RKO (cell line): ENCODE results near the gene PEBP1.
"Not testable (repeated sequence)": the region's sequence is repeated elsewhere in the genome, so short reads cannot be mapped to it uniquely, and the experiment has no call there.

Experiments
- DNase-seq: peaks from one replicate; pipeline ENCODE4 v3.0.0-alpha.2; 2016; ENCODE audit warnings: low spot score

The PEBP1 gene

GRCh38 chr12:118135788-118136558, at the start of gene PEBP1:
Gene PEBP1 (plus strand): TSS chr12:118136124. CDS start chr12:118136210, 86 bp downstream.
- DNase-seq: peak; percentile 90

DNA sequence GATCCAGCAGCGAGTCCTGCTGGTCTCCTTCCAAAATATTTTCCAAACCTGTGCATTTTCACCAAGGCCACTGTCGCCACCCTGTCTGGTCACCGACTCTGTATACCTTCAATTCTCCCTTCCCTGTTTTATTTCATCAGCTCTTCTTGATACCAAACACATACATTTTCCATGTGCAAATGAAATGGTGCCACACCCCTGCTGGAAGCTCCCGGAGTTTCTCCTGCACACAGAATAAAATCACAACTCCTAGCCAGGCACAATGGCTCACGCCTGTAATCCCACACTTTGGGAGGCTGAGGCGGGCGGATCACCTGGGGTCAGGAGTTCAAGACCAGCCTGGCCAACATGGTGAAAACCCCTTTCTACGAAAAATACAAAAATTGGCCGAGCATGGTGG, 46.1 kb upstream of the PEBP1 start:
- no peak for DNase-seq

DNA sequence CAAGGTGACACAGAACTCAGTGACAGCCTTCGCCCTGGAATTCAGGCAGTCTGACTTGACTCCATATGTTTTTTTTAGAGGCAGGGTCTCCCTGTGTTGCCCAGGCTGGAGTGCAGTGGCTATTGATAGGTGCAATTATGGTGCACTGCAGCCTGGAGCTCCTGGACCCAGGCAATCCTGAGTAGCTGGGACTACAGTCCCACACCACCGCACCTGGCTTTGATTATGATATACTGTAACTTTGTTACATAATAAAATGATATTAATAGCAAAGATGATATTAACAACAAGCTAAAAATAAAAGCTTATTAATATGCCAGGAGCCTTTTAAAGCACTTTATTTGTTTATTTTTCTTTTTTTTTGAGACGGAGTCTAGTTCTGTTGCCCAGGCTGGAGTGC, 41.9 kb upstream of the PEBP1 start:
- DNase-seq: no peak

DNA sequence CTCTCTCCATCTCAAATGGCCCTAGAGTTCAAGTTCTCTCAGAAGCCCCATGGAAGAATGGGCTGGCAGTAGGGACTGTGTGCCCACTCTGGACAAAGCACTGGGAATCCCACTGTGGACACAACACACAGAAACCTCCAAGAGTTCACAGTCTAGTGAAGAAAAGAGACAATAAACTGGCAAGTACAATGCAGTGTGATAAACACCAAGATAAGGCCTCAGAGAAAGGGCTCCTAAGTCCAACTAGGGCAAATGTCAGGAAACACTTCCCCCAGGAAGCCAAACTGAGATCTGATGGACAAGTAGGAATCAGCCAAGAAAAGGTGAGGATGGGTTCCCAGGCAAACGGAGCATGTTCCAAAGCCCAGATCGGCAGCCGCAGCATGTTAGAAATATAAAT, 37.5 kb upstream of the PEBP1 start:
- no peak for DNase-seq

DNA sequence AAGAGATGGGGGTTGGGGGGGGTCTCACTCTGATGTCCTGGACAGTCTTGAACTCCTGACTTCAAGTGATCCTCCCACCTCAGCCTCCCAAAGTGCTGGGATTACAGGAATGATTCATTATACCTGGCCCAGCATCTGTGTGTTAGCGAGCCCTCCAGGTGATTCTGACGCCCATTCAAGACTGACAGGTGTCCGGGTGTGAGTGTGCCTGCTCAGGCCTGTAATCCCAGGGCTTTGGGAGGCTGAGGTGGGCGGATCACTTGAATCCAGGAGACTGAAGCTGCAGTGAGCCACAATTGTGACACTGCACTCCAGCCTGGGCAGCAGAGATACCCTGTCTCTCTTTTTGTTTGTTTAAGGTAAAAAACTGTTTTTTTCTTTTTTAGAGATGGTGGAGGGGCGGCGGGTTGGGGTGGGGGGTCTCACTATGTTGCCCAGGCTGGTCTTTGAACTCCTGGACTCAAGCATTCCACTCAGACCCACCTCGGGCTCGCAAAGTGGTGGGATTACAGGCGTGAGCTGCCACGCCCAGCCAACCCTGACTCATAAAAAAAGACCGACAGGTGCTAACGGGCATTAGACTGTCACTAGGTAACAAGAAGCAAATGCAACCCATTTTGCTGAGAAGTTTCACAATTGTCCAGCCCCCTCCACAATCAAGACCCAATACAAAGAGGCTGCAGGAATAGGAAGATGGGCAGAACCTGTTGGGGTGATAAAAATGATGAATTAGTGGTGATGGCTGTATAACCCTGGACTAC, 36.8 kb upstream of the PEBP1 start:
- DNase-seq: no peak

GRCh38 chr12:118101051-118101450, 34.9 kb upstream of the PEBP1 start:
- DNase-seq: no peak

- no peak for DNase-seq
Observed at GRCh38 chr12:118102070-118102469, 33.9 kb upstream of the PEBP1 start.

DNA sequence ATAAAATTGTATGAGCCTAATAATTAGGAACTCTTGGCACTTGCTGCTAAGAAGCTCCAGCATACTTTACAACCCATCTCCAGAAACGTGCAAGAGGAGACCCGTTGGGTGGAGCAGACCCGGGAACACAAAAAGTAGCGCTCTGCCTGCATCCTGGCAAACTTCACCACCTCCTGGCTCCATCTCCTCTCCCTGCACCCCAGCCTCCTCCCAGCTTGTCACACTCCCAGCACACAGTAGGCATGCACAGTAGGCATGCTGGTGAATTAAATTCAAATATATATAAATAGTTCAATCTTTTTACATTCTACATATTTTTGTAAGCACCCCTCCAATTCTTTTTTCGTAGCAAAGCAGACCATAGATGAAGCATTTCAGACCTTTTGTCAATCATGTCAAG, 33.3 kb upstream of the PEBP1 start:
- DNase-seq: no peak

DNA sequence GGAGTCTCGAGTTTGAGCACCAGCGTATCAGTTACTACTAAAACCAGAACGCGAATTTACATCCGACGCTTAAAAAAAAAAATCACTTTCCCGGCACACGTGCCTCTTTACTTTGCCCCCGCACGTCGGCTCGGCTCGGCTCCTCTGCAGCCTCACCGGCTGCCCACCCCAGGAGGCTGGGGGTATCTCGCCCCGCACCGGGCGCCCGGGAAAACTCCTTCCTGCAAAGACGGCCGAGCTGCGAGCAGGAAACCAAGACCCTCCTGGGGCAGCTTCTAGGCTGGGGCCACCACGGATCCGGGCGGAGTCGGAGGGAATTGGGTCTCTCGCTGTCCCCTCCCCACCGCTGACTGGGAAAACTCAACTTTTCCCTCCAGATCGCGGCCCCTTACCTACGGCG, 32.7 kb upstream of the PEBP1 start:
- DNase-seq: peak; percentile 36

DNA sequence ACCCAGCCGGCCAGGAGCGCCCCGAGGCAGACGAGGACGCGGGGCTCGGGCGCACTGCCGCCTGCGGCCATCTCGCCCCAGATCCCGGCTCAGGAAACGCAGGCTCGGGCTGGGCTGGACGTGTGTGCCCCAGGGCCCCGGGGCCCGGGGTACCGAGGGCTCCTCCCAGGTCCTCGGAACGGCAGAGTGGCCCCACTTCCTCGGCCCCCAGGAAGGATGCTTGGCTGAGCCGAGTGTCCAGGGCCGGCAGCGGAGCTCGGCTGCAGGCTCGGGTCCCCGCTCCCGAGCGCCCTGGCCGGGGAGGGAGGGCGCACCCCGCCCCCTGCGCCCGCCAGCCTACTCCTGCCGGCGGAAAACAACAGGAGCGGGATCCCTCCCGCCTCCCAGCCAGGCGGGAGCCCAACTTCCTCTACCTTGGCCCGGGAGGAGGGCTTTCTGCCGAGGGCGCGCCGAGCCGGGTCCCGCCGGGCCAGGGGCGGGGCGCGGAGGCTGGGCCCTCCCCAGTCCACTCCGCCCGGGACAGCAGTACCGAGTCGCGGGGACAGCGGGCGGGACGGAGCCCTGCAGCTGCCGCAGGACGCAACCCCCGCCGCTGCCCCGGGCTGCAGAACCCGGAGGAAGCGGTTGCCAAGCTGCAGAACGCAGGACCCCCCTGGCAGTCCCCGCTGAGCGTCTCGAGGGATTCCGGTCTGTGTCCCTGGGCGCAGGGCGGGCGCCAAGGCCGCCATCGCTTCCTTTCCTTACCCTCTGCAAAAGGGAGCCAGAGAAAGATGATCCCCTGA, 32.1 kb upstream of the PEBP1 start, which contains the start of gene VSIG10:
Gene VSIG10, minus strand, starts transcription at position 411 of the 782 bp plus-strand sequence. Its CDS starts 340 bp downstream, at position 71.
- peak; percentile 69 for DNase-seq

- DNase-seq: no peak
Observed at GRCh38 chr12:118107011-118107410, 28.9 kb upstream of the PEBP1 start.

DNA sequence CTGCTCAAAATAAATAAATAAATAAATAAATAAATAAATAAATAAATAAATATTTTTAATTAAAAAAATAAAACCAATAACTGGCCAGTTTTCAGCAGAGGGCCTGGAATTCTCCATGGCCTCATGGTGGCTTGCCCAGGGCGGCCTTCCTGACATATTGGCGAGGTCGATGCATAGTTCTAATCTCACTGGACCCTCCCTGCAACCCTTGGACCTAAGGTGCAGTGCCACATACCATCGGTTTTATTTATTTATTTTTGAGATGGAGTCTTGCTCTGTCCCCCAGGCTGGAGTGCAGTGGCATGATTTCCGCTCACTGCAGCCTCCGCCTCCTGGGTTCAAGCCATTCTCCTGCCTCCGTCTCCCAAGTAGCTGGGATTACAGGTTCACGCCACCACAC, 28.2 kb upstream of the PEBP1 start:
- DNase-seq: no peak

GRCh38 chr12:118109088-118109487, 26.8 kb upstream of the PEBP1 start:
- no peak for DNase-seq

GRCh38 chr12:118119449-118119879, 16.5 kb upstream of the PEBP1 start:
- DNase-seq: no peak

DNA sequence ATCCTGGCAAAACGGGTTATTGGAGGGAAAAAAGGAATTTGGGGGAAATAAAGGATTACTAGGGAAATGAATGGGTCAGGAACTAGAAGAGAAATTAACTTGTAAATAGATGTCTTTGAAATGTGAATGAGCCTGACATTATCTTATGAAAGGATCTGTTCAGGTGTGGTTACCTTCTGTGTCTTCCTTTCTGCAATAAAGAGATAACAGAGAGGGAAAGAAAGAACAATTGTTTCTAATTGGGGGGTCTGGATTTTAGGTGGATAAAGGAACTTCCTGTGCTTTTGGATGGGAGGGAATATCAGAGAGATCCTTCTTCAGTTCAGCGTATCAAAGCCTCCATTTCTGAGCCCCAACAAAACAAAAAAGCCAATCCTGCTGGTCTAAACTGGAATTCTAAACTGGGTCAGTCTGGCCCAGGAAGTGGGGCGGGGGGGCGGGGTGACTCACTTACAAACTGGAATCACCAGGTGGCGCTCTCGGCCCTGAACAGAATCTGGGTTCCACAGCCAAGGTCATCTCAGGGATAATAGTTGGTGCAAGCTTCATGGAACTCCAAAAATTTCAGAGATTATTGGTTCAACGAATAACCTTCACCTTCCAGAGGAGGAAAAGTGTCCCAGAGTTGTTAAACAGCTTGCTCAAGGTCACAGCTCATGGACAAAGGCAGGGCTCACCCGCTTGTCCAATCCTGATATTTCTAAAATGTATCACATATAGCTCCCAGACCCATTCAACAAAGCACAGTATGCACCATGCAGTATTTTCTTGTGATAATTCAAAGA, 15.2 kb upstream of the PEBP1 start:
- peak; percentile 85 for DNase-seq

DNA sequence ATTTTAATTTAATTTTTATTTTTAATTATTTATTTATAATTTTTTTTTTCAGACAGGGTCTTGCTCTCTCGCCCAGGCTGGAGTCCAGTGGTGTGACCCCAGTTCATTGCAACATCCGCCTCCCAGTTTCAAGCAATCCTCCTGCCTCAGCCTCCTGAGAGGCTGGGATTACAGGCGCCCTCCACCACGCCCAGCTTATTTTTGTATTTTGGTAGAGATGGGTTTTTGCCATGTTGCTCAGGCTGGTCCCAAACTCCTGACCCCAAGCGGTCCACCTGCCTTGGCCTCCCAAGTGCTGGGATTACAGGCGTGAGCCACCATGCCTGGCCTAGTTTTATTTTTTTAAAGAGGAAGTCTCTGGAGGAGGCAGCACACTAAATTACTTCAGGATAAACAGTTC, 13.7 kb upstream of the PEBP1 start:
- DNase-seq: no peak

DNA sequence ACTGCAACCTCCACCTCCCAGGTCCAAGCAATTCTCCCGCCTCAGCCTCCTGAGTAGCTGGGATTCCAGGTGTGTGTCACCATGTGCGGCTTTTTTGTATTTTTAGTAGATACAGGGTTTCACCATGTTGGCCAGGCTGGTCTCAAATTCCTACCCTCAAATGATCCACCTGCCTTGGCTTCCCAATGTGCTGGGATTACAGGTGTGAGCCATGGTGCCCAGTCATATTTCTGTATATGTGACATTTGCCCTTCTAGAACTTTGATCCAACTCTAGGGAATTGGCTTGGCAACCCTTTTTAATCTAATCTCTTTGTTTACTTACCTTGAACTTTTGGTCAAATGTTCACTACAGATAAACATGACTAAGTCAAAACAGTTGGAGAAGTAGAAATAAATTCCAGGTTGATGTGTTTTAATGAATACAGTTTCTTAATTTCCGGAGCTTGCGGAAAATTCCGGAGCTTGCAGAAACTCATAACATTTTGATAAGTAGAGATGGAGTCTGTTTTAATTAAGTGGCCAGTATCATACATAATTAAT, 11.5 kb upstream of the PEBP1 start:
- no peak for DNase-seq

GRCh38 chr12:118125743-118126118, 10.2 kb upstream of the PEBP1 start:
- no peak for DNase-seq

- no peak for DNase-seq
Observed at GRCh38 chr12:118126119-118126757, 9.7 kb upstream of the PEBP1 start.

DNA sequence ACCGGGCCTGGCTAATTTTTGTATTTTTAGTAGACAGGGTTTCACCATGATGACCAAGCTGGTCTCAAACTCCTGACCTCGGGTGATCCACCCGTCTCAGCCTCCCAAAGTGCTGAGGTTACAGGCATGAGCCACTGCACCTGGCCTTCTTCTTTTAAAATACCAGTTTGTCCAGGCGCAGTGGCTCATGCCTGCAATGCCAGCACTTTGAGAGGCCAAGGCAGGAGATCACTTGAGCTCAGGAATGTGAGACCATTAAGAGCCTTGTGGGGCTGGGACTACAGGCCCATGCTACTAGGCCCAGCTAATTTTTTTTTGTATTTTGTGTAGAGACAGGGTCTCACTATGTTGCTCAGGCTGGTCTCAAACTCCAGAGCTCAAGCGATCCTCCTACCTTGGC, 8.1 kb upstream of the PEBP1 start:
- DNase-seq: no peak

DNA sequence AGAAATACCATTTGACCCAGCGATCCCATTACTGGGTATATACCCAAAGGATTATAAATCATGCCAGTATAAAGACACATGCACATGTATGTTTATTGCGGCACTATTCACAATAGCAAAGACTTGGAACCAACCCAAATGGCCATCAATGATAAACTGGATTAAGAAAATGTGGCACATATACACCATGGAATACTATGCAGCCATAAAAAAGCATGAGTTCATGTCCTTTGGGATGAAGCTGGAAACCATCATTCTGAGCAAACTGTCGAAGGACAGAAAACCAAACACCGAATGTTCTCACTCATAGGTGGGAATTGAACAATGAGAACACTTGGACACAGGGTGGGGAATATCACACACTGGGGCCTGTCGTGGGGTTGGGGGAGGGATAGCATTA, 6.5 kb upstream of the PEBP1 start:
- not testable (repeated sequence) for DNase-seq
